GM23338 (cell line): Measurements from ENCODE around the gene MACIR. TPM values are rescaled to one million over a fixed set of nuclear protein-coding genes. Genes with fewer than 3 reads are reported as not detected.
A peak's percentile ranks its signal among the peaks of the same experiment; 100 is the strongest.

Experiments used
- ATAC-seq: fragments of 200-7000 bp; cut with Tn5 transposase; 3 replicates; pipeline ENCODE4 v1.9.1; 2020
- DNase-seq: peaks from one replicate; pipeline ENCODE4 v3.0.0-alpha.2; 2015; ENCODE audit warnings: low spot score
- H2AFZ ChIP-seq: fragments of 200-600 bp; sonication (generic); 2 replicates; pipeline ENCODE4 v1.8.0; 2016; ENCODE audit warnings: antibody characterized with exemption, mild to moderate bottlenecking, moderate library complexity
- H3F3A ChIP-seq: fragments of 200-600 bp; sonication (generic); replicated peaks from 2 replicates; pipeline ENCODE4 v1.8.0; 2017; ENCODE audit warnings: antibody characterized with exemption, mixed run types, low read depth
- H3K27ac ChIP-seq: fragments of 200-600 bp; sonication (generic); 2 replicates; pipeline ENCODE4 v1.6.1; 2016; ENCODE audit warnings: low read depth
- H3K27me3 ChIP-seq: fragments of 200-600 bp; sonication (generic); 2 replicates; pipeline ENCODE4 v1.8.0; 2016; ENCODE audit warnings: mild to moderate bottlenecking, mixed run types, moderate library complexity; ENCODE audit not compliant: insufficient read depth
- H3K36me3 ChIP-seq: fragments of 200-600 bp; sonication (generic); 2 replicates; pipeline ENCODE4 v1.8.0; 2016; ENCODE audit warnings: mild to moderate bottlenecking; ENCODE audit not compliant: insufficient read depth
- H3K4me1 ChIP-seq: fragments of 200-600 bp; sonication (generic); 2 replicates; pipeline ENCODE4 v1.8.0; 2016; ENCODE audit warnings: mild to moderate bottlenecking, moderate library complexity; ENCODE audit not compliant: insufficient read depth
- H3K4me2 ChIP-seq: fragments of 200-600 bp; sonication (generic); 2 replicates; pipeline ENCODE4 v1.7.1; 2017; ENCODE audit warnings: mixed run types
- H3K4me3 ChIP-seq: fragments of 200-600 bp; sonication (generic); 2 replicates; pipeline ENCODE4 v1.6.1; 2016; ENCODE audit warnings: mixed run types
- H3K79me2 ChIP-seq: fragments of 200-600 bp; sonication (generic); replicated peaks from 2 replicates; pipeline ENCODE4 v1.8.0; 2017; ENCODE audit warnings: mild to moderate bottlenecking; ENCODE audit not compliant: insufficient read depth
- H3K9me2 ChIP-seq: fragments of 200-600 bp; sonication (generic); 2 replicates; pipeline ENCODE4 v1.8.0; 2017; ENCODE audit not compliant: insufficient read depth
- H4K20me1 ChIP-seq: fragments of 200-600 bp; sonication (generic); replicated peaks from 2 replicates; pipeline ENCODE4 v1.8.0; 2017; ENCODE audit warnings: mild to moderate bottlenecking; ENCODE audit not compliant: insufficient read depth
- H3K27ac Mint-ChIP-seq: 2 replicates; pipeline ENCODE4 v1.8.0; 2020; ENCODE audit warnings: inconsistent platforms, mild to moderate bottlenecking, moderate library complexity, mixed read lengths
- H3K27me3 Mint-ChIP-seq: 3 replicates; pipeline ENCODE4 v1.8.0; 2022; ENCODE audit warnings: low read depth, mild to moderate bottlenecking, moderate library complexity, mixed read lengths, inconsistent platforms; ENCODE audit not compliant: insufficient read depth, poor library complexity
- H3K36me3 Mint-ChIP-seq: 3 replicates; pipeline ENCODE4 v1.8.0; 2021; ENCODE audit warnings: low read depth, mild to moderate bottlenecking, inconsistent platforms, moderate library complexity, mixed read lengths
- H3K4me1 Mint-ChIP-seq: 3 replicates; pipeline ENCODE4 v1.8.0; 2020; ENCODE audit warnings: mild to moderate bottlenecking, inconsistent platforms, mixed read lengths
- H3K4me3 Mint-ChIP-seq: 3 replicates; pipeline ENCODE4 v1.8.0; 2021; ENCODE audit warnings: moderate library complexity, mild to moderate bottlenecking, inconsistent platforms, mixed read lengths
- H3K9me3 Mint-ChIP-seq: 3 replicates; pipeline ENCODE4 v1.8.0; 2020; ENCODE audit warnings: moderate library complexity, mild to moderate bottlenecking, inconsistent platforms, mixed read lengths
- CREB1 ChIP-seq: fragments of 250-450 bp; sonication (Bioruptor Pico); IDR thresholded peaks from 2 replicates; pipeline ENCODE4 v1.5.0; 2020; ENCODE audit warnings: low read depth, mild to moderate bottlenecking, moderate library complexity
- NANOG ChIP-seq: IDR thresholded peaks from 2 replicates; pipeline ENCODE4 v1.6.1; 2016; ENCODE audit warnings: antibody characterized with exemption, borderline replicate concordance
- STAT1 ChIP-seq: IDR thresholded peaks from one replicate; pipeline ENCODE4 v1.6.1; 2016; ENCODE audit warnings: antibody characterized with exemption; ENCODE audit not compliant: unreplicated experiment
- ZNF114 ChIP-seq: fragments of 250-450 bp; sonication (Bioruptor Pico); IDR thresholded peaks from 2 replicates; pipeline ENCODE4 v1.5.0; 2020; ENCODE audit warnings: mild to moderate bottlenecking, moderate library complexity
- polyA plus RNA-seq: library from polyadenylated mRNA; unstranded; fragments of >200 nt; fragmentation: Nextera tagmentation; extraction: Ambion mirVana; gene quantifications from 2 replicates; pipeline ENCODE4 v1.2.1, GENCODE V29; 2016
- total RNA-seq: library from RNA; depleted of rRNA; stranded (reverse); fragments of >200 nt; shearing (Covaris generic); gene quantifications from 2 replicates; pipeline ENCODE4 v1.2.3, GENCODE V29; 2014
- TF ChIP-seq, protein P1 (sequence below): IDR thresholded peaks from one replicate; pipeline ENCODE4 v1.6.1; 2018; ENCODE audit warnings: antibody characterized with exemption; ENCODE audit not compliant: unreplicated experiment
- TF ChIP-seq, protein P2 (sequence below): fragments of 250-450 bp; sonication (Bioruptor Pico); IDR thresholded peaks from 2 replicates; pipeline ENCODE4 v1.5.0; 2020; ENCODE audit warnings: mild to moderate bottlenecking, moderate library complexity
- TF ChIP-seq, protein P3 (sequence below), 2 experiments: fragments of 200-600 bp in 1 of 2; sonication (generic) in 1 of 2; conservative IDR thresholded peaks; 2 replicates each; pipeline versions ENCODE4 v1.5.1 to v1.6.1; 2016 to 2017; ENCODE audit warnings: antibody characterized with exemption in 2 of 2, low read depth in 2 of 2, mild to moderate bottlenecking in 2 of 2, moderate library complexity in 1 of 2

MACIR gene
- total and polyA plus RNA-seq, 2 experiments from 2014 or later = 11.7 to 27.6 TPM

- Histone ChIP-seq H3K4me1 (peaks cover 26% of the 10 kb centered on the region), H3K4me2 (peak overlapping the region; percentile 1; the same call in 1 of the 2 replicates), H2AFZ (no peak overlapping the region), H3K4me3 (no peak overlapping the region; the same call in 1 of the 2 replicates), H3K27ac (no peak overlapping the region), H3K79me2 (peaks cover 98% of the 10 kb centered on the region), H4K20me1 (peaks cover 22% of the 10 kb centered on the region), H3F3A (no peaks in the 10 kb centered on the region), H3K9me2 (no peaks in the 10 kb centered on the region), H3K36me3 (no peaks in the 10 kb centered on the region), H3K27me3 (no peaks in the 10 kb centered on the region)
- Mint-ChIP-seq H3K27ac (peak overlapping the region; percentile 62; the same call in 1 of the 2 replicates), H3K4me1 (peaks cover 27% of the 10 kb centered on the region), H3K9me3 (no peaks in the 10 kb centered on the region), H3K36me3 (peaks cover 14% of the 10 kb centered on the region; the same call in 2 of the 3 replicates), H3K4me3 (no peak overlapping the region), H3K27me3 (peaks cover 2% of the 10 kb centered on the region)
- no peak for ATAC-seq
- no peak for TF ChIP-seq ZNF114
- no peak for TF ChIP-seq CREB1
- TF ChIP-seq, protein P1, sequence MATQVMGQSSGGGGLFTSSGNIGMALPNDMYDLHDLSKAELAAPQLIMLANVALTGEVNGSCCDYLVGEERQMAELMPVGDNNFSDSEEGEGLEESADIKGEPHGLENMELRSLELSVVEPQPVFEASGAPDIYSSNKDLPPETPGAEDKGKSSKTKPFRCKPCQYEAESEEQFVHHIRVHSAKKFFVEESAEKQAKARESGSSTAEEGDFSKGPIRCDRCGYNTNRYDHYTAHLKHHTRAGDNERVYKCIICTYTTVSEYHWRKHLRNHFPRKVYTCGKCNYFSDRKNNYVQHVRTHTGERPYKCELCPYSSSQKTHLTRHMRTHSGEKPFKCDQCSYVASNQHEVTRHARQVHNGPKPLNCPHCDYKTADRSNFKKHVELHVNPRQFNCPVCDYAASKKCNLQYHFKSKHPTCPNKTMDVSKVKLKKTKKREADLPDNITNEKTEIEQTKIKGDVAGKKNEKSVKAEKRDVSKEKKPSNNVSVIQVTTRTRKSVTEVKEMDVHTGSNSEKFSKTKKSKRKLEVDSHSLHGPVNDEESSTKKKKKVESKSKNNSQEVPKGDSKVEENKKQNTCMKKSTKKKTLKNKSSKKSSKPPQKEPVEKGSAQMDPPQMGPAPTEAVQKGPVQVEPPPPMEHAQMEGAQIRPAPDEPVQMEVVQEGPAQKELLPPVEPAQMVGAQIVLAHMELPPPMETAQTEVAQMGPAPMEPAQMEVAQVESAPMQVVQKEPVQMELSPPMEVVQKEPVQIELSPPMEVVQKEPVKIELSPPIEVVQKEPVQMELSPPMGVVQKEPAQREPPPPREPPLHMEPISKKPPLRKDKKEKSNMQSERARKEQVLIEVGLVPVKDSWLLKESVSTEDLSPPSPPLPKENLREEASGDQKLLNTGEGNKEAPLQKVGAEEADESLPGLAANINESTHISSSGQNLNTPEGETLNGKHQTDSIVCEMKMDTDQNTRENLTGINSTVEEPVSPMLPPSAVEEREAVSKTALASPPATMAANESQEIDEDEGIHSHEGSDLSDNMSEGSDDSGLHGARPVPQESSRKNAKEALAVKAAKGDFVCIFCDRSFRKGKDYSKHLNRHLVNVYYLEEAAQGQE = no peak
- TF ChIP-seq NANOG = no peak
- no peak for TF ChIP-seq STAT1
- TF ChIP-seq, protein P2, sequence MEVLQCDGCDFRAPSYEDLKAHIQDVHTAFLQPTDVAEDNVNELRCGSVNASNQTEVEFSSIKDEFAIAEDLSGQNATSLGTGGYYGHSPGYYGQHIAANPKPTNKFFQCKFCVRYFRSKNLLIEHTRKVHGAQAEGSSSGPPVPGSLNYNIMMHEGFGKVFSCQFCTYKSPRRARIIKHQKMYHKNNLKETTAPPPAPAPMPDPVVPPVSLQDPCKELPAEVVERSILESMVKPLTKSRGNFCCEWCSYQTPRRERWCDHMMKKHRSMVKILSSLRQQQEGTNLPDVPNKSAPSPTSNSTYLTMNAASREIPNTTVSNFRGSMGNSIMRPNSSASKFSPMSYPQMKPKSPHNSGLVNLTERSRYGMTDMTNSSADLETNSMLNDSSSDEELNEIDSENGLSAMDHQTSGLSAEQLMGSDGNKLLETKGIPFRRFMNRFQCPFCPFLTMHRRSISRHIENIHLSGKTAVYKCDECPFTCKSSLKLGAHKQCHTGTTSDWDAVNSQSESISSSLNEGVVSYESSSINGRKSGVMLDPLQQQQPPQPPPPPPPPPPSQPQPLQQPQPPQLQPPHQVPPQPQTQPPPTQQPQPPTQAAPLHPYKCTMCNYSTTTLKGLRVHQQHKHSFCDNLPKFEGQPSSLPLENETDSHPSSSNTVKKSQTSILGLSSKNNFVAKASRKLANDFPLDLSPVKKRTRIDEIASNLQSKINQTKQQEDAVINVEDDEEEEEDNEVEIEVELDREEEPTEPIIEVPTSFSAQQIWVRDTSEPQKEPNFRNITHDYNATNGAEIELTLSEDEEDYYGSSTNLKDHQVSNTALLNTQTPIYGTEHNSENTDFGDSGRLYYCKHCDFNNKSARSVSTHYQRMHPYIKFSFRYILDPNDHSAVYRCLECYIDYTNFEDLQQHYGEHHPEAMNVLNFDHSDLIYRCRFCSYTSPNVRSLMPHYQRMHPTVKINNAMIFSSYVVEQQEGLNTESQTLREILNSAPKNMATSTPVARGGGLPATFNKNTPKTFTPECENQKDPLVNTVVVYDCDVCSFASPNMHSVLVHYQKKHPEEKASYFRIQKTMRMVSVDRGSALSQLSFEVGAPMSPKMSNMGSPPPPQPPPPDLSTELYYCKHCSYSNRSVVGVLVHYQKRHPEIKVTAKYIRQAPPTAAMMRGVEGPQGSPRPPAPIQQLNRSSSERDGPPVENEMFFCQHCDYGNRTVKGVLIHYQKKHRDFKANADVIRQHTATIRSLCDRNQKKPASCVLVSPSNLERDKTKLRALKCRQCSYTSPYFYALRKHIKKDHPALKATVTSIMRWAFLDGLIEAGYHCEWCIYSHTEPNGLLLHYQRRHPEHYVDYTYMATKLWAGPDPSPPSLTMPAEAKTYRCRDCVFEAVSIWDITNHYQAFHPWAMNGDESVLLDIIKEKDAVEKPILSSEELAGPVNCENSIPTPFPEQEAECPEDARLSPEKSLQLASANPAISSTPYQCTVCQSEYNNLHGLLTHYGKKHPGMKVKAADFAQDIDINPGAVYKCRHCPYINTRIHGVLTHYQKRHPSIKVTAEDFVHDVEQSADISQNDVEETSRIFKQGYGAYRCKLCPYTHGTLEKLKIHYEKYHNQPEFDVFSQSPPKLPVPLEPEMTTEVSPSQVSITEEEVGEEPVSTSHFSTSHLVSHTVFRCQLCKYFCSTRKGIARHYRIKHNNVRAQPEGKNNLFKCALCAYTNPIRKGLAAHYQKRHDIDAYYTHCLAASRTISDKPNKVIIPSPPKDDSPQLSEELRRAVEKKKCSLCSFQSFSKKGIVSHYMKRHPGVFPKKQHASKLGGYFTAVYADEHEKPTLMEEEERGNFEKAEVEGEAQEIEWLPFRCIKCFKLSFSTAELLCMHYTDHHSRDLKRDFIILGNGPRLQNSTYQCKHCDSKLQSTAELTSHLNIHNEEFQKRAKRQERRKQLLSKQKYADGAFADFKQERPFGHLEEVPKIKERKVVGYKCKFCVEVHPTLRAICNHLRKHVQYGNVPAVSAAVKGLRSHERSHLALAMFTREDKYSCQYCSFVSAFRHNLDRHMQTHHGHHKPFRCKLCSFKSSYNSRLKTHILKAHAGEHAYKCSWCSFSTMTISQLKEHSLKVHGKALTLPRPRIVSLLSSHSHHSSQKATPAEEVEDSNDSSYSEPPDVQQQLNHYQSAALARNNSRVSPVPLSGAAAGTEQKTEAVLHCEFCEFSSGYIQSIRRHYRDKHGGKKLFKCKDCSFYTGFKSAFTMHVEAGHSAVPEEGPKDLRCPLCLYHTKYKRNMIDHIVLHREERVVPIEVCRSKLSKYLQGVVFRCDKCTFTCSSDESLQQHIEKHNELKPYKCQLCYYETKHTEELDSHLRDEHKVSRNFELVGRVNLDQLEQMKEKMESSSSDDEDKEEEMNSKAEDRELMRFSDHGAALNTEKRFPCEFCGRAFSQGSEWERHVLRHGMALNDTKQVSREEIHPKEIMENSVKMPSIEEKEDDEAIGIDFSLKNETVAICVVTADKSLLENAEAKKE = no peak
- TF ChIP-seq, protein P3, sequence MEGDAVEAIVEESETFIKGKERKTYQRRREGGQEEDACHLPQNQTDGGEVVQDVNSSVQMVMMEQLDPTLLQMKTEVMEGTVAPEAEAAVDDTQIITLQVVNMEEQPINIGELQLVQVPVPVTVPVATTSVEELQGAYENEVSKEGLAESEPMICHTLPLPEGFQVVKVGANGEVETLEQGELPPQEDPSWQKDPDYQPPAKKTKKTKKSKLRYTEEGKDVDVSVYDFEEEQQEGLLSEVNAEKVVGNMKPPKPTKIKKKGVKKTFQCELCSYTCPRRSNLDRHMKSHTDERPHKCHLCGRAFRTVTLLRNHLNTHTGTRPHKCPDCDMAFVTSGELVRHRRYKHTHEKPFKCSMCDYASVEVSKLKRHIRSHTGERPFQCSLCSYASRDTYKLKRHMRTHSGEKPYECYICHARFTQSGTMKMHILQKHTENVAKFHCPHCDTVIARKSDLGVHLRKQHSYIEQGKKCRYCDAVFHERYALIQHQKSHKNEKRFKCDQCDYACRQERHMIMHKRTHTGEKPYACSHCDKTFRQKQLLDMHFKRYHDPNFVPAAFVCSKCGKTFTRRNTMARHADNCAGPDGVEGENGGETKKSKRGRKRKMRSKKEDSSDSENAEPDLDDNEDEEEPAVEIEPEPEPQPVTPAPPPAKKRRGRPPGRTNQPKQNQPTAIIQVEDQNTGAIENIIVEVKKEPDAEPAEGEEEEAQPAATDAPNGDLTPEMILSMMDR (conservative IDR thresholded peaks at IDR 0.05; ENCODE audit: low read depth in 2 of 2) = no peak
- DNase-seq = no peak
Measured at GRCh38 chr5:103271570-103272289, 13.2 kb downstream of the MACIR start.
